IMR-90 (cell line): ENCODE measurements around the gene PDE6H.

ENCODE experiments used
- CEBPB ChIP-seq: IDR thresholded peaks from 2 replicates; pipeline ENCODE4 v1.6.1; 2012; ENCODE audit warnings: low read depth, low read length, improper control_type of control experiment
- POLR2A ChIP-seq: IDR thresholded peaks from 2 replicates; pipeline ENCODE4 v1.6.1; 2012; ENCODE audit warnings: mild to moderate bottlenecking, low read depth, low read length
- RAD21 ChIP-seq: IDR thresholded peaks from 2 replicates; pipeline ENCODE4 v1.6.1; 2012; ENCODE audit warnings: low read length, improper control_type of control experiment
- TF ChIP-seq, protein P1 (sequence below): fragments of 150-350 bp; IDR thresholded peaks from 2 replicates; pipeline ENCODE4 v1.6.1; 2017; ENCODE audit warnings: mild to moderate bottlenecking, antibody characterized with exemption, low read length, low read depth
- TF ChIP-seq, protein P2 (sequence below): conservative IDR thresholded peaks from 2 replicates; pipeline ENCODE4 v1.5.1; 2012; ENCODE audit warnings: mild to moderate bottlenecking, low read depth, low read length, improper control_type of control experiment
- TF ChIP-seq, protein P3 (sequence below): fragments of 150-350 bp; IDR thresholded peaks from 2 replicates; pipeline ENCODE4 v1.6.1; 2016; ENCODE audit warnings: low read depth, mild to moderate bottlenecking, low read length, moderate library complexity, borderline replicate concordance

DNA sequence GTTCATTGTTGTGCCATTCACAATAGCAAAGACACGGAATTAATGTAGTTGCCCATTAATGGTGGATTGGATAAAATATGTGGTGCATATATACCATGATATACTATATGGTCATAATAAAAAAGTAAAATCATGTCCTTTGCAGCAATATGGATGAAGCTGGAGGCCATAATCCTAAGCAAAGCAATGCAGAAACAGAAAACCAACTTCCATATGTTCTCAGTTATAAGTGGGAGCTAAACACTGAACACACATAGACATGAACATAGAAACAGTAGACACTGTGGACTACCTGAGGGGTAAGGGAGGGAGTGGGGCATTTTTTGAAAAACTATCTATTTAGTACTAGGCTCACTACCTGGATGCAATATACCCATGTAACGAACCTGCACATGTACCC is 31.5 kb upstream of the PDE6H start:
- no peak for TF ChIP-seq CEBPB
- no peak for TF ChIP-seq POLR2A
- TF ChIP-seq, protein P1, sequence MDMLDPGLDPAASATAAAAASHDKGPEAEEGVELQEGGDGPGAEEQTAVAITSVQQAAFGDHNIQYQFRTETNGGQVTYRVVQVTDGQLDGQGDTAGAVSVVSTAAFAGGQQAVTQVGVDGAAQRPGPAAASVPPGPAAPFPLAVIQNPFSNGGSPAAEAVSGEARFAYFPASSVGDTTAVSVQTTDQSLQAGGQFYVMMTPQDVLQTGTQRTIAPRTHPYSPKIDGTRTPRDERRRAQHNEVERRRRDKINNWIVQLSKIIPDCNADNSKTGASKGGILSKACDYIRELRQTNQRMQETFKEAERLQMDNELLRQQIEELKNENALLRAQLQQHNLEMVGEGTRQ = no peak
- TF ChIP-seq RAD21 = no peak
- TF ChIP-seq, protein P2, sequence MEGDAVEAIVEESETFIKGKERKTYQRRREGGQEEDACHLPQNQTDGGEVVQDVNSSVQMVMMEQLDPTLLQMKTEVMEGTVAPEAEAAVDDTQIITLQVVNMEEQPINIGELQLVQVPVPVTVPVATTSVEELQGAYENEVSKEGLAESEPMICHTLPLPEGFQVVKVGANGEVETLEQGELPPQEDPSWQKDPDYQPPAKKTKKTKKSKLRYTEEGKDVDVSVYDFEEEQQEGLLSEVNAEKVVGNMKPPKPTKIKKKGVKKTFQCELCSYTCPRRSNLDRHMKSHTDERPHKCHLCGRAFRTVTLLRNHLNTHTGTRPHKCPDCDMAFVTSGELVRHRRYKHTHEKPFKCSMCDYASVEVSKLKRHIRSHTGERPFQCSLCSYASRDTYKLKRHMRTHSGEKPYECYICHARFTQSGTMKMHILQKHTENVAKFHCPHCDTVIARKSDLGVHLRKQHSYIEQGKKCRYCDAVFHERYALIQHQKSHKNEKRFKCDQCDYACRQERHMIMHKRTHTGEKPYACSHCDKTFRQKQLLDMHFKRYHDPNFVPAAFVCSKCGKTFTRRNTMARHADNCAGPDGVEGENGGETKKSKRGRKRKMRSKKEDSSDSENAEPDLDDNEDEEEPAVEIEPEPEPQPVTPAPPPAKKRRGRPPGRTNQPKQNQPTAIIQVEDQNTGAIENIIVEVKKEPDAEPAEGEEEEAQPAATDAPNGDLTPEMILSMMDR = no peak
- TF ChIP-seq, protein P3, sequence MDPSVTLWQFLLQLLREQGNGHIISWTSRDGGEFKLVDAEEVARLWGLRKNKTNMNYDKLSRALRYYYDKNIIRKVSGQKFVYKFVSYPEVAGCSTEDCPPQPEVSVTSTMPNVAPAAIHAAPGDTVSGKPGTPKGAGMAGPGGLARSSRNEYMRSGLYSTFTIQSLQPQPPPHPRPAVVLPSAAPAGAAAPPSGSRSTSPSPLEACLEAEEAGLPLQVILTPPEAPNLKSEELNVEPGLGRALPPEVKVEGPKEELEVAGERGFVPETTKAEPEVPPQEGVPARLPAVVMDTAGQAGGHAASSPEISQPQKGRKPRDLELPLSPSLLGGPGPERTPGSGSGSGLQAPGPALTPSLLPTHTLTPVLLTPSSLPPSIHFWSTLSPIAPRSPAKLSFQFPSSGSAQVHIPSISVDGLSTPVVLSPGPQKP = no peak
